ENCODE measurements around the gene GIPC3.
A peak's percentile ranks its signal among the peaks of the same experiment; 100 is the strongest.
"Not testable (repeated sequence)": the region's sequence is repeated elsewhere in the genome, so short reads cannot be mapped to it uniquely, and the experiment has no call there.

Gene GIPC3

DNA sequence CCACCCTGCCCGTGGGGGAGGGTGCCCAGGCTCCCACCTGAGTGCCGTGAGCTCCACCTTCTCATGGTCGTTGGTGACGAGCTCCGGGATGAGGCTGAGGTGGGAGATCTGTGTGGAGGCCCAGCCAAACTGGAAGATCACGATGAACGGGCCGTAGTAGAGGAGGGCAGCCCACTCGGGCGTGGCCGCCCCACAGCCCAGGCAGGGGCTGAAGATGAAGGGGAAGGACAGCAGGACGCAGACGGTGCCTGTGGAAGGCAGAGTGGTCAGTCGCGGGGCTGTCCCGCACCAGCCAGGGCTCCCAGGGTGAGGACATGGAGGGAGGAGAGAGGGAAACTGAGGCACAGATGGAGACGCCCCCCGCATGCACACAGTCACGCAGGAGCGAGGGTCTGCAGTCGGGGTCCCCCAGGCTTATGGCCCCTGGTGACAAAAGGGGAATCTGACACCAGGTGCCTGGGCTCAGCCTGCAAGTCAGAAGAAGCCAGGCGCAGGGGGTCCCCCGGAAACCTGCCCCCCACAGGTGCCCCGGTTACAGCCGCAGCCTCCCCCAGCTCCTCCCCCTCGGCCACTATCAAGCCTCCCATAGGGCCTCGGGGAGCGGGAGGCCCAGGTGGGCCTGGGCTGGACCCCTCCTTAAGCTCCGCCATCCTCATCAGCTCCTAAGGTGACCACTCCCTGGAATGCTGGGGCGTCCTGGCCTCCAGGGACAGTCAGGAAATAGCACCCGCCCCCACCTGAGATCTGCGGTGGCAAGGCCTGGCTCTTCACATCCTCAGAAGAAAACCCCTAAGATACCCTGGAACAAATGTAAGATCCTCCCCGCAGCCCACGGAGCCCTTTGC lies 34.1 kb upstream of the GIPC3 start:
- DNase-seq (ENCODE audit: low spot score) = no peak

DNA sequence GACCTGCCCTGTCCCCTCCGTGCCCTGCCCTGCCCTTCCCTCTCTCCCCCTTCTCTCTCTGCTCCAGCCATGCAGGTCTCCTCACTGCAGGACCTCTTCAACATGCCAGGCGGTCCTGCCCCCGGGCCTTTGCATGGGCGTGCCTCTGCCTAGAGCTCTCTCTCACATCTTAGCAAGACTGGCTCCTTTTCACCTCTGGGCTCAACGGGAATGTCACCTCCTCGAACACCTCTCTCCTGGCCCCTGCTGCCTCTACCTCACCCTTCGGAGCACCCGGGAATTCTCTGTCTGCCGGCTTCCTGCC lies 33.5 kb upstream of the GIPC3 start:
- no peak for DNase-seq (ENCODE audit: low spot score)

DNA sequence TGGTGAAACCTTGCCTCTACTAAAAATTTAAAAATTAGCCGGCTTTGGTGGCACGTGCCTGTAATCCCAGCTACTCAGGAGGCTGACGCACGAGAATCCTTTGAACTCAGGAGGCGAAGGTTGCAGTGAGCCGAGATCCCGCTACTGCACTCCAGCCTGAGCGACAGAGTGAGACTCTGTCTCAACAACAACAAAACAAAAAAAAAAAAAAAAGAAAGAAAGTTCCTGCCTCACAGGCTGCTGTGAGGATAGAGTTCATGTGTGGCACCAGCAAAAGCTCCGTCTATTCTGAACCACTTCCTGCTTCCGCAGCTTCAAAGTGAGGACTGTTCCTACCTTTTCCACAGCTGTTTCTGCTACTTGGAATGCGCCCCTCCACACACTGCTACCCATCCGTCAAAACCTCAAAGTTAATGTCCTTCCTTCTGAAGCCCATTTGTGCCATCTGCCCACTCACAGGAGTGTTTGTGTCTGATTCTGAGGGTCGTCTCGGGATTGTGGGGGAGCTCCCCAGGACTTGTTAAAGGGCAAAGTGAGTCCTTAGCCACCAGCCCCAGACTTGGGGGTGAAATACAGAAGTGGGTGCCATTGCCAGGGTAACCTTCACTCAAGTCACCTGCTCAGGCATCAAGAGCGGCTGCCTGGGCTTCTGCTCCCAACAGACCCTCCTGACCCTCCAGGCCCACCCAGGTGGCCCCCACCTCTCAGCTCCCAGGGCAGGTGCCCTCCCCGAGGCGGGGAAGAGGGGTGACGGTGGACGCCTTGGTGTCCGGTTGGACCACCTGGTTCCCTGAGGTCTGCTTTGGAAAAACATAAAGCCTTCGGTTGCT lies 30.8 kb upstream of the GIPC3 start:
- no peak for DNase-seq (ENCODE audit: low spot score)

DNA sequence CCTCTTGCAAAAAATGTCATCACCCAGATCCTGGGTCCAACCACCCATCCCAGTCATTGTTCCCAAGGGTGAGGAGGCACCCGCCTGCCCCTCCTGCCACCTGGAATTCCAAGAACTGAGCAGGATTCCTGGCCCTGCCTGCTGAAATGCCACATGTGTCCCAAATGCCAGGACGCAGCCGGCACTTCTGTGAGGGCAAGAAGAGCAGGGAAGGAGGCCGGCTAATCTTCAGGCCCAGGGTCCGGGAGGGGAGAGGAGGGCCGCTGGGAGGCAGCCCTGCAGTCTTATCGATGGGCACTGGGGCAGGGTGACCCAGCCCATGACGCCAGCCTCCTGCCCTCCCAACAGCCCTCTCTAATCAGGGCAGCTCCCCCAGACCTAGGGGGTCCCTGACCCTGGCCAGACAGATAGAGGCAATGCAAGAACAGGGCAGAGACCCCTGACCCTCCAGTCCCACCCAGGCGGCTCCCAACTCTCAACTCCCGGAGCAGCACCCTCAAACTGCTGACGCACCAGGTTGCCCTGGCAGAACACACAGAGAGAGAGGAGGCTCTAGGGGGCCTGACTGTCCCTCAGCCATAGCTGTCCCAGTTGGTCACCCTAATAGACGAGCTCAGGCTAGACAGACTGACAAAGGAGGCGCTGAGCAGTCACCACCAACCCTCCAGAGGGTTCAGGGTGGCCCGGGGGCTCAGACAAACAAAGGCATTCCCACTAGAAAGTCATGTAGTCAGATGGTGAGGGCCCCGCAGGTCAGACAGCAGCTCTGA lies 29.4 kb upstream of the GIPC3 start:
- peak; percentile 27 for DNase-seq (ENCODE audit: low spot score)

DNA sequence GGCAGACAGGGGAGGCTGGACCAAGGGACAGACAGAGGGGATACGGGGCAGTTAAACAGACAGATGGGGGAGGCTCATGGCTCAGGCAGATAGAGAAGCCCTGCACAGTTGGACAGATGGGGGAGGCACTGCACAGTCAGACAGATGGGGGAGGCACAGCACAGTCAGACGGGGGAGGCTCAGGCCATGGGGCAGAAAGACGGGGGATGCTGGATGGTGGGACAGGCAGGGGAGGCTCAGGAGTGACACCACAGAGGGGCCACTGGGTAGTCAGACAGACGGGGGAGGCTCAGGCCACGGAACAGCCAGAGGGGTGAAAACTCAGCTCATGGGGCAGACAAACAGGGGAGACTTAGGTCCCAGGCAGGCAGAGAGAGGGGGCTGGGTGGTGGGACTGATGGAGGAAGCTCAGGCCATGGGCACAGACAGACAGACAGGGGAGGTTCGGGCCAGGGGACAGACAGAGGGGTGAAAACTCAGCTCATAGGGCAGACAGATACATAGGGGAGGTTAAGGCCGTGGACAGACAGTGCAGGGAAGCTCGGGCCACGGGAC lies 28.8 kb upstream of the GIPC3 start:
- no peak for DNase-seq (ENCODE audit: low spot score)

DNA sequence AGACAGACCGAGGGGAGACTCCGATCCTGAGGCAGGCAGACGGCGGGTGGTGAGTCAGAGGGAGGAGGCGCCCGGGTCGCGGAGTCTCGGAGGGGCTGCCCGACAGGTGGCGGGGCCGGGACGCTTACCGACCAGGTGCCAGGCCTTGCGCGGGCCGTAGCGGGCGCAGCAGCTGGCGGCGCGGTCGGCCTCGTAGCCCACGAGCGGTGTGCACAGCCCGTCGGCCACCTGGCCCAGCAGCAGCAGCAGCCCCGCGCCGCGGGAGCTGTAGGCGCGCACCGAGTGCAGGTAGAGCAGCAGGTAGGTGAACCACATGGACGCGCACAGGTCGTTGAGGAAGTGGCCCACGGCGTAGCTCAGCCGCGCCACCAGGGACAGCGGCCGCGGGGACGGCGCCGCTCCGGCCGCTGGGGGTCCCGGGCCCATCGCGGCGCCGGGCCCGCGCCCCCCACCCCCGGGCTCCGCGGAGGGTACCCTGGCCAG lies 28.3 kb upstream of the GIPC3 start:
- peak; percentile 33 for DNase-seq (ENCODE audit: low spot score)

DNA sequence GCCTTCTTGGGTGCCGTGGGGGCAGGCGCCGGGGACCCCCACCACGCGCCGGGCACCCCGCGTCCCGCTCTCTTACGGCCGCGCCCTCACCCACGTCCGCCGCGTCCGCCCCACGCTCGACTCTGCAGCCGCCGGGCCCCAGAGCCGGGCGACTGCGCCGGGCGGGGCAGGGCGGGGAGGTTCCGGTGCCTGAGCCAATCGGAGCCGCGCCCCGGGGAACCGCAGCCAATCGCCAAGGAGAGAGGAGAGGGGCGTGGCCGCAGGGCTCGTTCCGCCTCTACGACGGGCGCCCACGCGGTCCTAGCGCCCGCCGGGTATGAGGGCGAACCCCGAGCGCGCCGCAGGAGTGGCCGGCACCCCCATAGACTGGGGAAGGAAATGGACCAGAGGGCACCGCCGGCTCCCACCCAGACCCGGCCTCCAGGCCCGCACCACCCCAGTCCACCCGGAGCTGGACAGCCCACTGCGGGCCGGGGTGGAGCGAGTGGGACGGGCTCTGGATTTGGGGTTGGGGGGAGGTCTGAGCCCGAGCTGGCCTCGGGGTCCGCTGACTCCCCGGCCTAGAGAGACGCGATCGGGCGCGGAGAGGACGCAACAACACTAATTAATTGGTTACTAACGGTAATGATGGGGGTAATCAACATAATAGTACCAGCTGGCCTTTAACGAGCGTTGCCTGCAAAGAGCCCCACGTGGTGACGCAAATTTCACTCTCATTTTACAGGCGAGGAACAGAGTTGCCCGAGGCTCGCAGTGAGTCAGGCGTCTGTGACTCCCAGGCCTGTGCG lies 27.6 kb upstream of the GIPC3 start, which contains the start of gene MFSD12:
Gene MFSD12, minus strand, starts transcription at position 126 of the 788 bp plus-strand sequence. CDS start 183 bp downstream, outside the sequence.
- peak; percentile 97 for DNase-seq (ENCODE audit: low spot score)

DNA sequence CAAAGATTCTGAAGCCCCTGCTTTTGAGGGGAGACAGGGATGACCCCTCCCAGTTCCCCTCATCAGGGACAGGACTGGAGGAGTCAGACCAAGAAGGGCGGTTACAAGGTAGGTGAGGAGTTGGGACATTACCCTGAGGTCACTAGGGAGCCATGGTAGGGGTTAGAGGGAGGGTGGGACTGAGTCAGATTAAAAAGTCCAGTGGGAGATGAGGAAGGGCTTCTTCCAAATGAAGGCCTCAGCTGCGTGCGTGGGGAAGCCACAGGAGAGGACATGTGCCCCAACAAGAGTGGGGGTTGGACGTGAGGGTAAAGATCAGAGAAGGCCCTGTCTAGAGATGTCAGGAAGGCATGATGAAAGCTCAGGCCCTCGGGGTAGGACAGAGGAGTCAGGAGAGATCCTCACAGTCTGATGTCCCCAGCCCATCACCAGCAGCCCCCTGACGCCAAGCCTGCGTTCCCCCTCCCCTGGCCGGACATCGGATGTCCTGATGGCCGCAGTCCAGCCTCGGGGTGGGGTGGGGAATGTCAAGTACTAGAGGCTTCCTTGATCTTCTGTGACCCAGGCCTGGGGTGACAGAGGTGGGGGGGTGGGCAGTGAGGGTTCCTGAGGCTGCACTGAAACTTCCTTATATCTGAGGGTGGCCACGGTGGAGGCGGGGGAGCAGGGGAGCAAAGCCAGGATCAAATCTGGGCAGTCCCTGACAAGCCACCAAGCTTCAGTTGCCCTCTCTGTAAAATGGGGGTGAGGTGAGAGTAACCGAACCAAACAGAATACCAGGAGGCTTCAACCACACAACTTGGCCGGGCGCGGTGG lies 21.4 kb upstream of the GIPC3 start:
- DNase-seq (ENCODE audit: low spot score) = no peak

DNA sequence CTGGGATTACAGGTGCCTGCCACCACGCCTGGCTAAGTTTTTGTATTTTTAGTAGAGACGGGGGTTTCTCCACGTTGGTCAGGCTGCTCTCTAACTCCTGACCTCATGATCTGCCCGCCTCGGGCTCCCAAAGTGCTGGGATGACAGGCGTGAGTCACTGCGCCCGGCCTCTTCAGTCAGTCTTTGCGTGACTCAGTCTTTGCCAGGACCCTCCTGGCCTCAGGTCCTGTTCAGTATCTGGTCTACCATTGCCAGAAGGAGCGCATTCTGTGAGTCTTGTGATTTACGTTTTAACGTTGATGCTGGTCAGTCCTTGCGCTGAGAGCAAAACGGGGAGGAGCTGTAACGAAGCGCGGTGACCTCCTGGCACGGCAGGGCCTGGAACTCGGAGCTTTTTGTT lies 20.1 kb upstream of the GIPC3 start:
- DNase-seq (ENCODE audit: low spot score) = no peak

DNA sequence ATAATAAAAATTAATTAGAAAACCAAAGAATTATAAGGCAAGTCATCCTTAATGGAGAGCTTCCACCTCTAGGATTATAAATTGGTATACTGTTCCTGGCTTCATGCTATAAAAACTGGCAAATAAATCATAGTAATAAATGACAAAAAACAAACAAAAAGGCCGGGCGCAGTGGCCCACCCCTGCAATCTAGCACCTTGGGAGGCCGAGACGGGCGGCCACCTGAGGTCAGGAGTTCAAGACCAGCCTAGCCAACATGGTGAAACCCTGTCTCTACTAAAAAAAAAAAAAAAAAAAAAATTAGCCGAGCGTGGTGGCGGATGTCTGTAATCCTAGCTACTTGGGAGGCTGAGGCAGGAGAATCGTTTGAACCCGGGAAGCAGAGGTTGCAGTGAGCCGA lies 15.2 kb upstream of the GIPC3 start:
- DNase-seq (ENCODE audit: low spot score) = not testable (repeated sequence)

DNA sequence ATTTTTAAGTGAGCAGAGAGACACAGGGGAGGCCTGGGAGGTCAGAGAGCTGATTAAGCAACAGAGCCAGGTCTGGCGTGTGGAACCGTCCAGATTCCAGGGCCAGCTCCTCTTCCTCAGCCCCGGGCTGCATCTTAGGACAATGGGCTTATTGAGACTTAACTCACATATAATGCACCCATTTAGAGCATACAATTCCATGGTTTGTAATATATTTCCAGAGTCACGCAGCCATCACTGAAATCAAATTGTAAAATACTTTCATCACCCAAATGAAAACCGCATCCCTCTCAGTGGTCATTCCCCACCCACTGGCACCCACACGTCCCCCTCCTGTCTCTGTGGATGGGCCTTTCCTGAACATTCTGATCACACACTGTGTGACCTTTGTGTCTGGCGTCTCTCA lies 14.7 kb upstream of the GIPC3 start:
- DNase-seq (ENCODE audit: low spot score) = no peak

DNA sequence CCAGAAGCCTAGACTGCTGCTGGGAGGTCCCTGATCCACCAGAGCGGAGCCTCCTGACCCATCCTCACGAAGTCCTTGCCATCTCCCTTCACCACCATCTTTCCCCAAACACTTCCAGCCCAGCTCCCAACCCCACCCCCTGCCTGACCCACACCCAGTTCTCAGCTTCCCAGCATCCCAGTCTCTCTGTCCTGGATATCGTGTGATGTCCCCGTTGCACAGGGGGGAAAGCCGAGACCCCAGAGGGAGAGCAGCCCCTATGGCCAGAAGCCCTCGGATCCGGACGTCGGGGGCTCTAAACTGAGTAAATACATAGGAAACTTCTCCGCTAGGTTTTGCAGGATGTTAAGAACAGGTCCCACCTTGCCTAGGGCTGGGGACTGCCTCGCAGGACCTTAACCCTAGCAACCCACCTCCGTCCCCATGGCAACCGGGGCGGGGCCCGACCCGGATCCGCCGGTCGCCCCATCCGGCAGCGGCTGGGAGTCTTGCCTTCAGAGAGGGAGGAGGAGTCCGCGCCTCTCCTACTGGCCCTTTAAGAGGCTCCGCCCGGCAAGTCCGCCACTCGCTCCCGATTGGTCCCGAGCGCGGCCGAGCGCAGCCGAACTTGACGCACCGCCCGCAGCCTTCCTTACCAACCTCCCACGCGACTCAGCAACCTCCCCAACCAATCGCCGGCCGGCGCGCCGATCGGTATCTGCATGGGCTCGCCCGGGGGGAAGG lies 13.0 kb upstream of the GIPC3 start:
- peak; percentile 99 for DNase-seq (ENCODE audit: low spot score)

DNA sequence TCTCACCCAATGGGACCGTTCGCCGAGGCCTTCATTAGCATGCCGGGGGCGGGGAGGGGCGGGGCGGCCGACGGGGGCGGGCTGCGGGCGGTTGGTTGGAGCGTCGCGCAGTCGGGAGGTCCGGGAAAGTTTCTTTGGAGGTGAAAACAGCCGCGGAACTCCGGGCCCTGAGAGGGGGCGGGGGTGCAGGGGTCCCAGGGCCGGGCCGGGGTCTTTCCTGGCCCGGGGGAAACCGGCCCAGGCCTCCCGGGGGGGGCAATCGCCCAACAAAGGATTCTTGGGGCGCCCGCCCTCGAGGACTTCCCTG lies 12.5 kb upstream of the GIPC3 start, which contains the start of gene HMG20B:
Gene HMG20B, plus strand, starts transcription at position 90 of the 307 bp plus-strand sequence. CDS start 366 bp downstream, outside the sequence.
- DNase-seq (ENCODE audit: low spot score) = no peak

DNA sequence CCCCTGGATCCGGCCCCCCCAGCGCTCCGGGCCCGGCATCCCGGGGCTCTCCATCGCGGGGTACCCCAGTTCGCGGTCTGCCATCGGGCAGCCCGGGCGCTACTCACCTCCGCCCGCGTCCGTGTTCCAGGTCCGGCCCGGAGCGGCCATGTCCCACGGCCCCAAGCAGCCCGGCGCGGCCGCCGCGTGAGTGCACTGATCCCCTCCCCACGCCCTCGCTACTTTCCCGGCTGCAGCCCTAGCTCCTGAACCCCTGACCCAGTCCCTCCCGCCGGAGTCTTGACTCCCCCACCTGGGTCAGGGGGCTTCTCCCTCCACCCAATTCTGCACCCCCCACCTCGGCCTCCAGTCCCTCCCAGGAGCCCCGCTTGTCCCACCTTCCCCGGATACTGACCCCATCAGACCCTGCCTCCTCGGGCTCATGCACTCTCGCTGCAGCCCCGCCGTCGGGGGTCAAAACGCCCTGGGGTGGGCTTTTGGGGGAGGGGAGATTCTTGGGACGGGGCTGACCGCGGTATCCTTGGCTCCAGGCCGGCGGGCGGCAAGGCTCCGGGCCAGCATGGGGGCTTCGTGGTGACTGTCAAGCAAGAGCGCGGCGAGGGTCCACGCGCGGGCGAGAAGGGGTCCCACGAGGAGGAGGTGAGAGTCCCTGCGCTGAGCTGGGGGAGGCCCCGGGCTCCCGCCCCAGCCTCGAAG lies 12.0 kb upstream of the GIPC3 start:
- no peak for DNase-seq (ENCODE audit: low spot score)

DNA sequence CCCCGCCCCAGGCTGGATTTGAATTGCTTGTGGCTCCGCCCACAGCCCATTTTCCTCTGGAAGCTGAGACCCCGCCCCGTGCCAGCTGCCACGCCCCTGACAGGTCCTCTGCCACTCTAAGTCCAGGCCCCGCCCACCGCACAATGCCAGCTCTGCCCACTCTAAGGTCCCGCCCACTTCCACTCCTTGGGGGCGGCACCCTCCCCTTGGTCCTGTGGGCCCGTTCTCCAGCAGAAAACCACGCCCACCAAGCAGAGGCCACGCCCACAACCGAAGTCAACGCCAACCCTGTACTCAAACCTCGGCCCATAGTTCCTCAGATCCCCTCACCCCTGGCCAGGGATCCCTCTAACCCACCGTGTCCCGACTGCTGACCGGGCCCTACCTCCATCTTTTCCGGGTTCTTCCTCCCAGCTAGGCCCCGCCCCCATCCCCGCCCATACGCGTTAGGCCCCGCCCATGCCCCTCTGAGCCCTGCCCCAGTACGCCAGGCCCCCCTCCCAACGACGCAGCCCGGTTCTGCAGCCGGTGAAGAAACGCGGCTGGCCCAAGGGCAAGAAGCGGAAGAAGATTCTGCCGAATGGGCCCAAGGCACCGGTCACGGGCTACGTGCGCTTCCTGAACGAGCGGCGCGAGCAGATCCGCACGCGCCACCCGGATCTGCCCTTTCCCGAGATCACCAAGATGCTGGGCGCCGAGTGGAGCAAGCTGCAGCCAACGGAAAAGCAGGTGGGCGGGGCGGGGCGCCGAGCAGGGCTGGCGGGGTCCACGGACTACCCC lies 11.2 kb upstream of the GIPC3 start:
- DNase-seq (ENCODE audit: low spot score) = peak; percentile 95

DNA sequence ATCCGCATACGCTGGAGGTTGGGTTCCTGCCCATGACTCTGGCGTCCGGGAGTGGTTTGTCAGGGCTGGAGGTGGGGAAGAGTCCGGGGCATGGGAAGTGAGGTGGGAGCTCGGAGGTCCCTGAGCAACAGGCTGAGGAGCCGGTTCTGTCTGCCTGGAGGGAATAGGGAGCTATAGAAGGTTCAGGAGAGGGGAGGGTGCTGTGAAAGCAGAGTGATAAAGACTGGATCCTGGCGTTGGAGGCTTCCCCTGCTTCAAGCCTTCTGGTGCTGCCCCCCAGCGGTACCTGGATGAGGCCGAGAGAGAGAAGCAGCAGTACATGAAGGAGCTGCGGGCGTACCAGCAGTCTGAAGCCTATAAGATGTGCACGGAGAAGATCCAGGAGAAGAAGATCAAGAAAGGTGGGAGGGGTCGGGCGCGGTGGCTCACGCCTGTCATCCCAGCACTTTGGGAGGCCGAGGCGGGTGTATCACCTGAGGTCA lies 10.0 kb upstream of the GIPC3 start:
- DNase-seq (ENCODE audit: low spot score) = peak; percentile 53

DNA sequence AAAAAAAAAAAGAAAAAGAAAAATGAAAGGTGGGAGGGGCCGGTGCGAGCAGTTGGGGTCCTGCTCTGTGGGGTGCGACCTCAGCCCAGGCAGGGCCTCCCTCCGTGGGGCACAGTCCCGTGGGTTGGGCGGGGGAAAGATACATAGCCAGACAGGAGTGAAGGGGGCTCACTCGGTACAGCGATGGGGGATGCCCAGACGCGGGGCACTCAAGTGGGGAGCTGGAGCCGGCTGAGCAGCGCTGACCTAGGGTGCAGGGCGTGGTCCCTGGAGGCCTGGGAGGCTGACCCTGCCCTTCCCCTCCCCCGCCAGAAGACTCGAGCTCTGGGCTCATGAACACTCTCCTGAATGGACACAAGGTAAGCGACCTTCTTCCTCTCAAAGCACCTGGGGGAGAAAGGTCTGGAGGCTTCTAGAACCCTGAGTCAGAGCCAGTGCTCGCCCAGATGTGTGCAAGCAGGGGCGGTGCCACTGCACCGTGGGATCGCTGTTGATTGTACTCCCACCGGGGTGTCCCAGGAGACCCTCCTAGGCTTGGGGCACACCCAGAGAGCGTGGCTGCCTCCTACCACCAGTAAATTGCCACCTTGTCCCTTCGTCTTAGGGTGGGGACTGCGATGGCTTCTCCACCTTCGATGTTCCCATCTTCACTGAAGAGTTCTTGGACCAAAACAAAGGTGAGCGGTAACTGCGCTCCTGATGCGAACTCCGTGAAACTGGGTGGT lies 9.2 kb upstream of the GIPC3 start:
- no peak for DNase-seq (ENCODE audit: low spot score)

Data from hematopoietic multipotent progenitor cell treated with erythropoietin and hydrocortisone succinate and interleukin-3 and kit ligand, for 15 days (in vitro differentiated cells).